ENCODE measurements around the gene NPAS1. TPM values are rescaled to one million over a fixed set of nuclear protein-coding genes. Genes with fewer than 3 reads are reported as not detected.

The NPAS1 gene
- total and polyA plus RNA-seq, 2 experiments from 2014 or later, result 5.6 to 9.8 TPM

GRCh38 chr19:46978171-46978869, 41.3 kb upstream of the NPAS1 start (continued):
- TF ChIP-seq ZNF462 (CRISPR knock-in tag; IDR thresholded peaks at IDR 0.05), result no peak
- no peak for TF ChIP-seq ZNF114 (CRISPR knock-in tag; IDR thresholded peaks at IDR 0.05)
- TF ChIP-seq EZH2phosphoT487 (IDR thresholded peaks at IDR 0.05; ENCODE audit: unreplicated experiment), result no peak
- TF ChIP-seq JUNB (IDR thresholded peaks at IDR 0.05; ENCODE audit: unreplicated experiment), result no peak

- Histone ChIP-seq H2AFZ (no peak overlapping the region), H3K9me2 (ENCODE audit: insufficient read depth) (no peaks in the 10 kb centered on the region), H4K20me1 (replicated peaks; ENCODE audit: insufficient read depth) (peaks cover 5% of the 10 kb centered on the region), H3K27ac (ENCODE audit: low read depth) (peak overlapping the region; percentile 39; the same call in 1 of the 2 replicates), H3K4me3 (no peak overlapping the region), H3K36me3 (ENCODE audit: insufficient read depth) (no peaks in the 10 kb centered on the region), H3K4me1 (ENCODE audit: insufficient read depth) (peaks cover 34% of the 10 kb centered on the region), H3K27me3 (ENCODE audit: insufficient read depth) (no peaks in the 10 kb centered on the region), H3K4me2 (0 out of 2 replicates have a peak overlapping the region, but pooled peaks have one; percentile 22), H3F3A (replicated peaks; ENCODE audit: low read depth) (peaks cover 19% of the 10 kb centered on the region; the same call in 1 of the 2 replicates), H3K79me2 (replicated peaks; ENCODE audit: insufficient read depth) (peaks cover 16% of the 10 kb centered on the region)
- Mint-ChIP-seq H3K36me3 (ENCODE audit: low read depth) (no peaks in the 10 kb centered on the region; the same call in 2 of the 3 replicates), H3K27ac (peak overlapping the region; percentile 9), H3K27me3 (ENCODE audit: insufficient read depth, low read depth, poor library complexity) (peaks cover 9% of the 10 kb centered on the region), H3K9me3 (no peaks in the 10 kb centered on the region), H3K4me3 (no peak overlapping the region; the same call in 2 of the 3 replicates), H3K4me1 (peaks cover 42% of the 10 kb centered on the region)
- TF ChIP-seq CREB1 (CRISPR knock-in tag; IDR thresholded peaks at IDR 0.05; ENCODE audit: low read depth), result no peak
- TF ChIP-seq, protein P1, sequence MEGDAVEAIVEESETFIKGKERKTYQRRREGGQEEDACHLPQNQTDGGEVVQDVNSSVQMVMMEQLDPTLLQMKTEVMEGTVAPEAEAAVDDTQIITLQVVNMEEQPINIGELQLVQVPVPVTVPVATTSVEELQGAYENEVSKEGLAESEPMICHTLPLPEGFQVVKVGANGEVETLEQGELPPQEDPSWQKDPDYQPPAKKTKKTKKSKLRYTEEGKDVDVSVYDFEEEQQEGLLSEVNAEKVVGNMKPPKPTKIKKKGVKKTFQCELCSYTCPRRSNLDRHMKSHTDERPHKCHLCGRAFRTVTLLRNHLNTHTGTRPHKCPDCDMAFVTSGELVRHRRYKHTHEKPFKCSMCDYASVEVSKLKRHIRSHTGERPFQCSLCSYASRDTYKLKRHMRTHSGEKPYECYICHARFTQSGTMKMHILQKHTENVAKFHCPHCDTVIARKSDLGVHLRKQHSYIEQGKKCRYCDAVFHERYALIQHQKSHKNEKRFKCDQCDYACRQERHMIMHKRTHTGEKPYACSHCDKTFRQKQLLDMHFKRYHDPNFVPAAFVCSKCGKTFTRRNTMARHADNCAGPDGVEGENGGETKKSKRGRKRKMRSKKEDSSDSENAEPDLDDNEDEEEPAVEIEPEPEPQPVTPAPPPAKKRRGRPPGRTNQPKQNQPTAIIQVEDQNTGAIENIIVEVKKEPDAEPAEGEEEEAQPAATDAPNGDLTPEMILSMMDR (conservative IDR thresholded peaks at IDR 0.05; ENCODE audit: low read depth in 2 of 2), result peak in 1 of 2 experiments; percentile 48; a peak in 2 of 4 replicates
- ATAC-seq, result peak; percentile 20
- peak; percentile 66 for DNase-seq (ENCODE audit: low spot score)
These were observed 40.2 kb upstream of the NPAS1 start for GRCh38 chr19:46979126-46980105.

Data from GM23338 (cell line).